HepG2 (cell line): ENCODE results near the gene SPATA33. TPM values are rescaled to one million over a fixed set of nuclear protein-coding genes. Genes with fewer than 3 reads are reported as not detected.

ENCODE experiments used
- AFF4 ChIP-seq: sonication (generic); formaldehyde crosslinking; IDR thresholded peaks from 2 replicates; pipeline ENCODE4 v1.4.0; 2020; ENCODE audit warnings: missing genetic modification reagents
- ERF ChIP-seq: IDR thresholded peaks from 2 replicates; pipeline ENCODE4 v1.6.1; 2018; ENCODE audit warnings: missing biosample characterization, missing genetic modification reagents
- HNF1B ChIP-seq: sonication (generic); formaldehyde crosslinking; IDR thresholded peaks from 2 replicates; pipeline ENCODE4 v1.5.1; 2020; ENCODE audit warnings: mild to moderate bottlenecking, moderate library complexity, missing genetic modification reagents
- TAF1 ChIP-seq: sonication (generic); formaldehyde crosslinking; IDR thresholded peaks from 2 replicates; pipeline ENCODE4 v1.4.0; 2020; ENCODE audit warnings: missing genetic modification reagents
- THAP11 ChIP-seq: IDR thresholded peaks from 2 replicates; pipeline ENCODE4 v1.6.1; 2016; ENCODE audit warnings: missing biosample characterization, missing genetic modification reagents
- ZHX2 ChIP-seq, 2 experiments: sonication (generic) in 1 of 2; formaldehyde crosslinking in 1 of 2; IDR thresholded peaks; 2 replicates each; pipeline versions ENCODE4 v1.6.1 to v1.9.0; 2014 to 2022; ENCODE audit warnings: antibody characterized with exemption in 1 of 2, borderline replicate concordance in 1 of 2, inconsistent platforms in 1 of 2, low read depth in 1 of 2, missing genetic modification reagents in 1 of 2
- ZNF513 ChIP-seq: sonication (generic); formaldehyde crosslinking; conservative IDR thresholded peaks from 2 replicates; pipeline ENCODE4 v1.5.0; 2020; ENCODE audit warnings: missing genetic modification reagents
- ZNF691 ChIP-seq: sonication (generic); formaldehyde crosslinking; IDR thresholded peaks from 2 replicates; pipeline ENCODE4 v1.4.0; 2020; ENCODE audit warnings: missing genetic modification reagents, low read depth, mild to moderate bottlenecking, borderline replicate concordance
- polyA plus RNA-seq, 8 experiments: library from polyadenylated mRNA; depleted of rRNA in 3 of 8; stranded (reverse) in 7 of 8; unstranded in 1 of 8; fragments of >200 nt; fragmentation: Illumina TruSeq in 4 of 8; extraction: Trizol in 4 of 8; gene quantifications; 2 replicates each; pipeline versions ENCODE4 v1.2.1 to v1.2.3, GENCODE V29; 2011 to 2016; ENCODE audit warnings: low read depth in 4 of 8, missing spikeins in 1 of 8, mixed read lengths in 1 of 8; ENCODE audit not compliant: insufficient read depth in 1 of 8
- total RNA-seq, 5 experiments: library from RNA; depleted of rRNA; stranded (reverse); fragments of >200 nt; fragmentation: Illumina TruSeq; extraction: Trizol; gene quantifications; 2 replicates each; pipeline ENCODE4 v1.2.3, GENCODE V29; 2016; ENCODE audit warnings: low read depth in 1 of 5
- TF ChIP-seq, protein P1 (sequence below): sonication (generic); formaldehyde crosslinking; IDR thresholded peaks from 2 replicates; pipeline ENCODE4 v1.8.0; 2022; ENCODE audit warnings: mild to moderate bottlenecking, missing genetic modification reagents, borderline replicate concordance
- TF ChIP-seq, protein P2 (sequence below): sonication (generic); formaldehyde crosslinking; IDR thresholded peaks from 2 replicates; pipeline ENCODE4 v1.4.0; 2020; ENCODE audit warnings: mild to moderate bottlenecking, missing genetic modification reagents

SPATA33 gene
- total and polyA plus RNA-seq, 2 of the 13 experiments (the other 11 are each of a cell fraction or from before 2014, with no cell fraction given), result 5.7 to 11.0 TPM

GRCh38 chr16:89693931-89694783, 36.5 kb downstream of the SPATA33 start (continued):
- TF ChIP-seq ZHX2 (IDR thresholded peaks at IDR 0.05; ENCODE audit: low read depth), result no peak; the same call in 1 of the 2 replicates
- no peak for TF ChIP-seq ZHX2 (CRISPR knock-in tag; IDR thresholded peaks at IDR 0.05; ENCODE audit: borderline replicate concordance)
- TF ChIP-seq, protein P1, sequence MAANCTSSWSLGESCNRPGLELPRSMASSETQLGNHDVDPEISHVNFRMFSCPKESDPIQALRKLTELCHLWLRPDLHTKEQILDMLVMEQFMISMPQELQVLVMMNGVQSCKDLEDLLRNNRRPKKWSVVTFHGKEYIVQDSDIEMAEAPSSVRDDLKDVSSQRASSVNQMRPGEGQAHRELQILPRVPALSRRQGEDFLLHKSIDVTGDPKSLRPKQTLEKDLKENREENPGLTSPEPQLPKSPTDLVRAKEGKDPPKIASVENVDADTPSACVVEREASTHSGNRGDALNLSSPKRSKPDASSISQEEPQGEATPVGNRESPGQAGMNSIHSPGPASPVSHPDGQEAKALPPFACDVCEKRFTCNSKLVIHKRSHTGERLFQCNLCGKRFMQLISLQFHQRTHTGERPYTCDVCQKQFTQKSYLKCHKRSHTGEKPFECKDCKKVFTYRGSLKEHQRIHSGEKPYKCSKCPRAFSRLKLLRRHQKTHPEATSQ, result no peak
- TF ChIP-seq THAP11 (CRISPR knock-in tag), result 0 out of 2 replicates have a peak, but pooled peaks have one; percentile 14
- TF ChIP-seq HNF1B (CRISPR knock-in tag), result peak; percentile 38; the same call in 1 of the 2 replicates
- no peak for TF ChIP-seq ZNF513 (CRISPR knock-in tag)
- TF ChIP-seq AFF4 (CRISPR knock-in tag), result no peak
- no peak for TF ChIP-seq TAF1 (CRISPR knock-in tag)
- no peak for TF ChIP-seq ERF (CRISPR knock-in tag)
- TF ChIP-seq, protein P2, sequence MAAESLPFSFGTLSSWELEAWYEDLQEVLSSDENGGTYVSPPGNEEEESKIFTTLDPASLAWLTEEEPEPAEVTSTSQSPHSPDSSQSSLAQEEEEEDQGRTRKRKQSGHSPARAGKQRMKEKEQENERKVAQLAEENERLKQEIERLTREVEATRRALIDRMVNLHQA (CRISPR knock-in tag), result no peak
- peak; percentile 54; the same call in 1 of the 2 replicates for TF ChIP-seq ZNF691 (CRISPR knock-in tag)
